ENCODE data around the gene KRT6C.

DNA sequence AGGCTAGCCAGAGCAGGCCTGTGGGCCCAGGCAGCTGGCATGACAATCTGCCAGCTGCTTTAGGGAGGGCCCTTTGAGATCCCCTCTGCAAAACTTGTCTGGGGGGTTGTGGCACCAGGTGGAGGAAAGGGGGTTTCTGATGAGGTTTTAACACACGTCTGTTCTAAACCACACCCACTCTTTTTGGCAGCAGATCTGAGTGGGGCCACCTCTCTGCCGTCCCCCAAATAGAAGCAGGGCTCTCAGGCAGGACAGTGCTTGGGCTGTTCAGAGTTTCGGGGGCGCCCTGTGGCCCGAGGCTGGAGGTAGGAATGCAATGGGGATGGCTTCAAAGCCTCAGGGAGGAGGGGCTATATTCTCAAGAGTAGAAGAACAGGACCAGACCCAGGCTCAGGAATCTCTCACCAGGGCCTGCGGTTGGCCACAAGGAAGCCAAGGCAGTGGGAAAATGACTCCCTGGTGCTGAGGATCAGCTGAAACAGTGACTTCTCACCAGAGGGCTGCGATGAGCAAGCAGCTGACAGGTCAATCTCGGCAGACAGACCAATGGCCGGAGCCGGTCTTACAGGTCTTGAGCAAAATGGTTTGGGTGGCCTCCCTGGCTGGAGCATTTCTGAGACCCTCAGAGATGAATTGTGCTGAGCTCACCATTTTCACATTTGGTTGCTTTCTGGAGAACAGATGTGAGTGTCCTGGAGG, 48.1 kb upstream of the KRT6C start:
- TF ChIP-seq, protein P1, sequence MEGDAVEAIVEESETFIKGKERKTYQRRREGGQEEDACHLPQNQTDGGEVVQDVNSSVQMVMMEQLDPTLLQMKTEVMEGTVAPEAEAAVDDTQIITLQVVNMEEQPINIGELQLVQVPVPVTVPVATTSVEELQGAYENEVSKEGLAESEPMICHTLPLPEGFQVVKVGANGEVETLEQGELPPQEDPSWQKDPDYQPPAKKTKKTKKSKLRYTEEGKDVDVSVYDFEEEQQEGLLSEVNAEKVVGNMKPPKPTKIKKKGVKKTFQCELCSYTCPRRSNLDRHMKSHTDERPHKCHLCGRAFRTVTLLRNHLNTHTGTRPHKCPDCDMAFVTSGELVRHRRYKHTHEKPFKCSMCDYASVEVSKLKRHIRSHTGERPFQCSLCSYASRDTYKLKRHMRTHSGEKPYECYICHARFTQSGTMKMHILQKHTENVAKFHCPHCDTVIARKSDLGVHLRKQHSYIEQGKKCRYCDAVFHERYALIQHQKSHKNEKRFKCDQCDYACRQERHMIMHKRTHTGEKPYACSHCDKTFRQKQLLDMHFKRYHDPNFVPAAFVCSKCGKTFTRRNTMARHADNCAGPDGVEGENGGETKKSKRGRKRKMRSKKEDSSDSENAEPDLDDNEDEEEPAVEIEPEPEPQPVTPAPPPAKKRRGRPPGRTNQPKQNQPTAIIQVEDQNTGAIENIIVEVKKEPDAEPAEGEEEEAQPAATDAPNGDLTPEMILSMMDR (IDR thresholded peaks at IDR 0.05; ENCODE audit: low read depth, low read length): no peak
- TF ChIP-seq EZH2phosphoT487 (IDR thresholded peaks at IDR 0.05; ENCODE audit: low read depth): no peak

Data from OCI-LY3 (cell line).